Fibroblast of lung (primary cell): Measurements from ENCODE around the gene RNF212.

Experiments used
- EZH2 ChIP-seq: IDR thresholded peaks from 2 replicates; pipeline ENCODE4 v1.5.1; 2012; ENCODE audit warnings: low read length, control low read depth, mild to moderate bottlenecking; ENCODE audit errors: missing control alignments
- TF ChIP-seq, protein P1 (sequence below), 2 donors: IDR thresholded peaks in 1 of 2; conservative IDR thresholded peaks in 1 of 2; 1 replicate in 1 of 2; 2 replicates in 1 of 2; pipeline ENCODE4 v1.5.1; 2011 to 2012; ENCODE audit warnings: low read length in 2 of 2, control low read depth in 1 of 2, inconsistent platforms in 1 of 2, low read depth in 1 of 2, mild to moderate bottlenecking in 1 of 2

DNA sequence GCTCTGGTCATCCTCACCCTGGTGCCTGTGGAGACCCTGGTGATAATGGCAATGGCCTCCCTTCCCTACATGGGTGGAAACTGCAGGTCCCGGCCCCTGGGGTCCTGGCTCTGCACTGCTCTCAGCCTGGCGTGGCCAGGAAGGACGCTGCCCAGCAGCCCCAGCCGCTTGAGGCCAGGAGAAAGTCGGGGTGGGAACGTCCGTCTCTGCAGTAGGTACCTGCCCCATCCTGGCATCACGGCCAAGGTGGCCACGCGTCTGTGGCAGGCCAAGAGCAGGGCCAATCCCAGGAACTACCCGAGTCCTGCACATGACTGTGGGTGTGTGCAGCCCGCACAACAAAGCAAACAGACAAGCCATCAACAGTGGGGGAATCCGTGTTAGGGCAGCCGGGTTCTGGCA lies 68.2 kb downstream of the RNF212 start:
- TF ChIP-seq, protein P1, sequence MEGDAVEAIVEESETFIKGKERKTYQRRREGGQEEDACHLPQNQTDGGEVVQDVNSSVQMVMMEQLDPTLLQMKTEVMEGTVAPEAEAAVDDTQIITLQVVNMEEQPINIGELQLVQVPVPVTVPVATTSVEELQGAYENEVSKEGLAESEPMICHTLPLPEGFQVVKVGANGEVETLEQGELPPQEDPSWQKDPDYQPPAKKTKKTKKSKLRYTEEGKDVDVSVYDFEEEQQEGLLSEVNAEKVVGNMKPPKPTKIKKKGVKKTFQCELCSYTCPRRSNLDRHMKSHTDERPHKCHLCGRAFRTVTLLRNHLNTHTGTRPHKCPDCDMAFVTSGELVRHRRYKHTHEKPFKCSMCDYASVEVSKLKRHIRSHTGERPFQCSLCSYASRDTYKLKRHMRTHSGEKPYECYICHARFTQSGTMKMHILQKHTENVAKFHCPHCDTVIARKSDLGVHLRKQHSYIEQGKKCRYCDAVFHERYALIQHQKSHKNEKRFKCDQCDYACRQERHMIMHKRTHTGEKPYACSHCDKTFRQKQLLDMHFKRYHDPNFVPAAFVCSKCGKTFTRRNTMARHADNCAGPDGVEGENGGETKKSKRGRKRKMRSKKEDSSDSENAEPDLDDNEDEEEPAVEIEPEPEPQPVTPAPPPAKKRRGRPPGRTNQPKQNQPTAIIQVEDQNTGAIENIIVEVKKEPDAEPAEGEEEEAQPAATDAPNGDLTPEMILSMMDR (conservative IDR thresholded peaks at IDR 0.05 in 1 of 2, IDR thresholded peaks at IDR 0.05 in 1 of 2; ENCODE audit: low read depth in 1 of 2, low read length in 2 of 2) = no peak
- TF ChIP-seq EZH2 = no peak
